CD14-positive monocyte (primary cell): Measurements from ENCODE around the gene ACTR5. TPM values are rescaled to one million over a fixed set of nuclear protein-coding genes. Genes with fewer than 3 reads are reported as not detected.

Source experiments
- DNase-seq, 3 donors: peaks; one replicate each; pipeline ENCODE4 v3.0.0-alpha.2; 2011 to 2022
- H2AFZ ChIP-seq: 2 replicates; pipeline ENCODE4 v1.6.0; 2012; ENCODE audit warnings: mild to moderate bottlenecking, low read depth, low read length, inconsistent platforms; ENCODE audit not compliant: insufficient read depth, poor library complexity, severe bottlenecking
- H3K27ac ChIP-seq, 2 donors: 1 replicate in 1 of 2; 2 replicates in 1 of 2; pipeline ENCODE4 v1.5.1; 2012 to 2013; ENCODE audit warnings: low read length in 2 of 2, control low read depth in 1 of 2, inconsistent platforms in 1 of 2, low read depth in 1 of 2, mild to moderate bottlenecking in 1 of 2
- H3K27me3 ChIP-seq, 2 donors: one replicate each; pipeline versions ENCODE4 v1.6.0 to v1.6.1; 2011 to 2013; ENCODE audit warnings: low read length in 2 of 2; ENCODE audit not compliant: control insufficient read depth in 2 of 2, insufficient read depth in 2 of 2
- H3K36me3 ChIP-seq, 2 donors: replicated peaks in 1 of 2; 1 replicate in 1 of 2; 2 replicates in 1 of 2; pipeline versions ENCODE4 v1.5.1 to v1.6.1; 2012 to 2013; ENCODE audit warnings: low read length in 2 of 2, control low read depth in 1 of 2, inconsistent platforms in 1 of 2, mild to moderate bottlenecking in 1 of 2; ENCODE audit not compliant: insufficient read depth in 2 of 2, control insufficient read depth in 1 of 2
- H3K4me1 ChIP-seq, 2 donors: 1 replicate in 1 of 2; 2 replicates in 1 of 2; pipeline versions ENCODE4 v1.5.1 to v1.6.1; 2012 to 2013; ENCODE audit warnings: low read length in 2 of 2, control low read depth in 1 of 2, inconsistent platforms in 1 of 2, mild to moderate bottlenecking in 1 of 2, moderate library complexity in 1 of 2; ENCODE audit not compliant: insufficient read depth in 2 of 2, control insufficient read depth in 1 of 2
- H3K4me2 ChIP-seq: replicated peaks from 2 replicates; pipeline ENCODE3; 2012; ENCODE audit warnings: low read length, moderate library complexity, mild to moderate bottlenecking; ENCODE audit not compliant: poor library complexity, severe bottlenecking; ENCODE audit errors: extremely low read depth
- H3K4me3 ChIP-seq, 3 experiments: fragments of 200-600 bp in 1 of 3; sonication (generic) in 1 of 3; replicated peaks in 1 of 3; 1 replicate in 2 of 3; 2 replicates in 1 of 3; pipeline ENCODE4 v1.5.1; 2011 to 2013; ENCODE audit warnings: low read length in 3 of 3, mild to moderate bottlenecking in 3 of 3, control low read depth in 2 of 3, low read depth in 2 of 3, inconsistent platforms in 1 of 3, moderate library complexity in 1 of 3
- H3K79me2 ChIP-seq: 2 replicates; pipeline ENCODE4 v1.6.0; 2012; ENCODE audit warnings: mild to moderate bottlenecking, control low read depth, inconsistent platforms, low read length, moderate library complexity; ENCODE audit not compliant: insufficient read depth
- H3K9ac ChIP-seq: 2 replicates; pipeline ENCODE4 v1.6.0; 2017; ENCODE audit warnings: low read length, mild to moderate bottlenecking; ENCODE audit not compliant: insufficient read depth, poor library complexity, severe bottlenecking
- H3K9me3 ChIP-seq, 2 donors: replicated peaks in 1 of 2; 1 replicate in 1 of 2; 2 replicates in 1 of 2; pipeline versions ENCODE4 v1.5.1 to v1.6.1; 2012 to 2013; ENCODE audit warnings: low read length in 2 of 2, control low read depth in 1 of 2; ENCODE audit not compliant: control insufficient read depth in 1 of 2, insufficient read depth in 1 of 2
- H4K20me1 ChIP-seq: 2 replicates; pipeline ENCODE4 v1.6.0; 2012; ENCODE audit warnings: mild to moderate bottlenecking, low read length, control low read depth, moderate library complexity; ENCODE audit not compliant: insufficient read depth
- H3K27ac Mint-ChIP-seq, 7 donors: one replicate each; pipeline ENCODE4 v1.8.0; 2020; ENCODE audit warnings: mild to moderate bottlenecking in 7 of 7, mixed read lengths in 7 of 7, moderate library complexity in 6 of 7, inconsistent platforms in 2 of 7
- H3K27me3 Mint-ChIP-seq, 3 donors: one replicate each; pipeline ENCODE4 v1.8.0; 2021 to 2022; ENCODE audit warnings: low read depth in 3 of 3, mild to moderate bottlenecking in 3 of 3, mixed read lengths in 3 of 3, moderate library complexity in 3 of 3, inconsistent platforms in 1 of 3
- H3K36me3 Mint-ChIP-seq, 2 donors: one replicate each; pipeline ENCODE4 v1.8.0; 2020; ENCODE audit warnings: mixed read lengths in 2 of 2, inconsistent platforms in 1 of 2, mild to moderate bottlenecking in 1 of 2
- H3K4me1 Mint-ChIP-seq: one replicate; pipeline ENCODE4 v1.8.0; 2020; ENCODE audit warnings: mild to moderate bottlenecking, mixed read lengths
- H3K4me3 Mint-ChIP-seq, 2 donors: one replicate each; pipeline ENCODE4 v1.8.0; 2020; ENCODE audit warnings: mild to moderate bottlenecking in 2 of 2, mixed read lengths in 2 of 2, moderate library complexity in 1 of 2
- H3K9me3 Mint-ChIP-seq, 7 donors: one replicate each; pipeline ENCODE4 v1.8.0; 2020 to 2022; ENCODE audit warnings: mixed read lengths in 7 of 7, mild to moderate bottlenecking in 6 of 7, moderate library complexity in 6 of 7, inconsistent platforms in 2 of 7
- CTCF ChIP-seq: fragments of 200-600 bp; IDR thresholded peaks from one replicate; pipeline ENCODE4 v1.8.0; 2022; ENCODE audit warnings: antibody characterized with exemption, mild to moderate bottlenecking
- WGBS: methylation state at CpG from one replicate; pipeline ENCODE4 v1.1.5; 2013; ENCODE audit warnings: missing lambda C conversion rate; ENCODE audit not compliant: insufficient coverage; 5-methylcytosine and 5-hydroxymethylcytosine counted together
- intact Hi-C, 2 donors: fragments of 100-400 bp; cut with micrococcal nuclease; formaldehyde crosslinking; loops; one replicate each; pipeline versions ENCODE4 v1.15.0 to v1.15.1; 2023
- polyA plus RNA-seq, 3 donors: library from polyadenylated mRNA; depleted of rRNA in 1 of 3; unstranded in 2 of 3; stranded (reverse) in 1 of 3; fragments of 300-500 nt in 2 of 3; fragments of >200 nt in 1 of 3; fragmentation: Illumina TruSeq in 2 of 3; gene quantifications; 1 replicate in 2 of 3; 2 replicates in 1 of 3; pipeline ENCODE4 v1.2.3, GENCODE V29; 2012 to 2021

Gene ACTR5
- polyA plus RNA-seq, 3 donors = 6.6 to 15.6 (median 7.3) TPM

GRCh38 chr20:38725148-38725901 lies 22.9 kb upstream of the ACTR5 start:
- H3K27ac Mint-ChIP-seq = no peak overlapping the region
- H3K4me3 Mint-ChIP-seq = peak overlapping the region; percentile 47 to 80
- peaks cover under 1 to 3% of the 10 kb centered on the region in 2 donors for H3K4me1 ChIP-seq
- 5% methylated on average over 22 of the region's 35 CpGs for WGBS
- peaks cover 80 to 98% of the 10 kb centered on the region in 2 donors for H3K27me3 ChIP-seq
- H3K4me2 ChIP-seq = no peak overlapping the region
- H3K9ac ChIP-seq = no peak overlapping the region
- H3K27me3 Mint-ChIP-seq = peaks cover 95 to 100% (median 98%) of the 10 kb centered on the region in 3 donors
- no peak overlapping the region for H2AFZ ChIP-seq
- H3K9me3 ChIP-seq = peaks cover 5 to 65% of the 10 kb centered on the region in 2 donors
- H3K4me3 ChIP-seq = no peak overlapping the region
- peaks cover 46% of the 10 kb centered on the region for H3K4me1 Mint-ChIP-seq
- peaks cover 0 to 45% (median 18%) of the 10 kb centered on the region in 7 donors for H3K9me3 Mint-ChIP-seq
- no peak for TF ChIP-seq CTCF
- H3K79me2 ChIP-seq = no peaks in the 10 kb centered on the region
- intact Hi-C loops = no loop called here
- H3K36me3 ChIP-seq = no peaks in the 10 kb centered on the region
- H4K20me1 ChIP-seq = no peaks in the 10 kb centered on the region
- no peak overlapping the region for H3K27ac ChIP-seq
- DNase-seq = no peak
- H3K36me3 Mint-ChIP-seq = peaks cover 0 to 24% of the 10 kb centered on the region in 2 donors

- Mint-ChIP-seq H3K27ac (no peak overlapping the region), H3K36me3 (peaks cover 3 to 25% of the 10 kb centered on the region in 2 donors), H3K9me3 (peaks cover 0 to 50% (median 21%) of the 10 kb centered on the region in 7 donors), H3K4me1 (peaks cover 53% of the 10 kb centered on the region), H3K4me3 (peak overlapping the region in 1 of 2 donors; percentile 88), H3K27me3 (peaks cover 95 to 100% (median 98%) of the 10 kb centered on the region in 3 donors)
- Histone ChIP-seq H3K9me3 (peaks cover 5 to 70% of the 10 kb centered on the region in 2 donors), H2AFZ (no peak overlapping the region), H3K4me2 (no peak overlapping the region), H3K4me1 (peaks cover 8 to 9% of the 10 kb centered on the region in 2 donors), H4K20me1 (no peaks in the 10 kb centered on the region), H3K27ac (no peak overlapping the region), H3K79me2 (no peaks in the 10 kb centered on the region), H3K27me3 (peaks cover 81 to 98% of the 10 kb centered on the region in 2 donors), H3K36me3 (no peaks in the 10 kb centered on the region), H3K9ac (no peak overlapping the region), H3K4me3 (no peak overlapping the region)
- intact Hi-C loops = no loop called here
- 9% methylated on average over 53 of the region's 53 CpGs for WGBS
- DNase-seq = no peak
- no peak for TF ChIP-seq CTCF
Measured at GRCh38 chr20:38725931-38726803, 22.1 kb upstream of the ACTR5 start.
